Breast epithelium (tissue), 3 donors: Measurements from ENCODE around the gene LYST.

ENCODE experiments used
- CTCF ChIP-seq, 3 donors: fragments of 450-650 bp; IDR thresholded peaks; one replicate each; pipeline ENCODE4 v1.5.1; 2016 to 2017; ENCODE audit warnings: antibody characterized with exemption in 3 of 3, mild to moderate bottlenecking in 3 of 3, moderate library complexity in 3 of 3
- POLR2A ChIP-seq: fragments of 450-650 bp; IDR thresholded peaks from one replicate; pipeline ENCODE4 v1.6.1; 2016; ENCODE audit warnings: antibody characterized with exemption, mild to moderate bottlenecking, moderate library complexity

GRCh38 chr1:235726557-235726956 is 140.1 kb downstream of the LYST start:
- TF ChIP-seq POLR2A (no peak), CTCF (IDR thresholded peaks at IDR 0.05) (no peak)
